GM18870 (cell line): ENCODE results near the gene SPATA6L.

ENCODE experiments used
- ATAC-seq: cut with Tn5 transposase; IDR thresholded peaks from one replicate; pipeline ENCODE4 v1.9.1; 2021; ENCODE audit warnings: moderate library complexity; ENCODE audit not compliant: unreplicated experiment

The SPATA6L gene

GRCh38 chr9:4558371-4558998, 107.8 kb downstream of the SPATA6L start:
- no peak for ATAC-seq

- ATAC-seq: no peak
These were observed 111.0 kb downstream of the SPATA6L start for GRCh38 chr9:4555236-4555635.

- ATAC-seq: no peak
These were observed 112.3 kb downstream of the SPATA6L start for GRCh38 chr9:4553951-4554381.

GRCh38 chr9:4550777-4551484, 115.3 kb downstream of the SPATA6L start:
- no peak for ATAC-seq

- ATAC-seq: no peak
These were observed 116.5 kb downstream of the SPATA6L start for GRCh38 chr9:4549751-4550295.

- ATAC-seq: no peak
These were observed 117.2 kb downstream of the SPATA6L start for GRCh38 chr9:4548811-4549725.
